Smooth muscle cell of the pulmonary artery (primary cell): ENCODE results near the gene APPBP2. TPM values are rescaled to one million over a fixed set of nuclear protein-coding genes. Genes with fewer than 3 reads are reported as not detected.

Experiments
- total RNA-seq: library from RNA; depleted of rRNA; stranded (reverse); fragments of >200 nt; gene quantifications from 2 replicates; pipeline ENCODE4 v1.2.3, GENCODE V29; 2014

The APPBP2 gene
- total RNA-seq, result 36.0 and 42.9 TPM in 2 replicates

GRCh38 chr17:60525685-60526514 lies at the start of gene APPBP2:
APPBP2 (minus strand) TSS chr17:60526242; CDS start chr17:60525931, 311 bp downstream.

GRCh38 chr17:60422162-60422665 lies 103.8 kb downstream of the APPBP2 start, which contains the start of gene CHCT1:
CHCT1 (plus strand) TSS chr17:60422489; CDS start chr17:60422593, 104 bp downstream.

Other genes starting within 250 kb of the APPBP2 start
- 77.7 and 85.7 TPM in 2 replicates for gene USP32, start 134.1 kb downstream of the APPBP2 start, total RNA-seq
- gene CHCT1, start 103.8 kb downstream of the APPBP2 start, total RNA-seq, result not detected in 2 replicates
- gene PPM1D, start 74.0 kb upstream of the APPBP2 start, total RNA-seq, result 7.8 and 8.4 TPM in 2 replicates
- 35.0 and 35.9 TPM in 2 replicates for gene BCAS3, start 151.6 kb upstream of the APPBP2 start, total RNA-seq